Ectodermal cell (in vitro differentiated cells): ENCODE data around the gene ZSWIM6.

Experiments used
- H3K27ac ChIP-seq: 2 replicates; pipeline ENCODE4 v1.7.0; 2013; ENCODE audit warnings: mild to moderate bottlenecking, low read depth, low read length; ENCODE audit not compliant: insufficient read depth, poor library complexity, severe bottlenecking
- H3K27me3 ChIP-seq: 2 replicates; pipeline ENCODE4 v1.7.0; 2013; ENCODE audit warnings: mild to moderate bottlenecking, low read length; ENCODE audit not compliant: insufficient read depth, control insufficient read depth, poor library complexity, severe bottlenecking
- H3K36me3 ChIP-seq: one replicate; pipeline ENCODE4 v1.7.0; 2013; ENCODE audit warnings: low read length; ENCODE audit not compliant: control insufficient read depth, insufficient read depth
- H3K4me1 ChIP-seq: one replicate; pipeline ENCODE4 v1.7.0; 2013; ENCODE audit warnings: low read length; ENCODE audit not compliant: control insufficient read depth, insufficient read depth
- H3K4me3 ChIP-seq: 2 replicates; pipeline ENCODE4 v1.7.0; 2013; ENCODE audit warnings: low read depth, low read length, control low read depth; ENCODE audit not compliant: insufficient read depth
- H3K9me3 ChIP-seq: 2 replicates; pipeline ENCODE4 v1.7.0; 2013; ENCODE audit warnings: mild to moderate bottlenecking, low read length, moderate library complexity; ENCODE audit not compliant: control insufficient read depth
- WGBS, 2 experiments: methylation state at CpG; one replicate each; pipeline ENCODE4 v1.1.7; 2013; ENCODE audit warnings: missing lambda C conversion rate in 2 of 2; 5-methylcytosine and 5-hydroxymethylcytosine counted together

The ZSWIM6 gene

GRCh38 chr5:61523997-61524396 is 191.9 kb downstream of the ZSWIM6 start:
- no peak overlapping the region for H3K4me3 ChIP-seq
- WGBS, 2 experiments: 88 to 91% methylated on average over 2 to 3 of the region's 3 CpGs

DNA sequence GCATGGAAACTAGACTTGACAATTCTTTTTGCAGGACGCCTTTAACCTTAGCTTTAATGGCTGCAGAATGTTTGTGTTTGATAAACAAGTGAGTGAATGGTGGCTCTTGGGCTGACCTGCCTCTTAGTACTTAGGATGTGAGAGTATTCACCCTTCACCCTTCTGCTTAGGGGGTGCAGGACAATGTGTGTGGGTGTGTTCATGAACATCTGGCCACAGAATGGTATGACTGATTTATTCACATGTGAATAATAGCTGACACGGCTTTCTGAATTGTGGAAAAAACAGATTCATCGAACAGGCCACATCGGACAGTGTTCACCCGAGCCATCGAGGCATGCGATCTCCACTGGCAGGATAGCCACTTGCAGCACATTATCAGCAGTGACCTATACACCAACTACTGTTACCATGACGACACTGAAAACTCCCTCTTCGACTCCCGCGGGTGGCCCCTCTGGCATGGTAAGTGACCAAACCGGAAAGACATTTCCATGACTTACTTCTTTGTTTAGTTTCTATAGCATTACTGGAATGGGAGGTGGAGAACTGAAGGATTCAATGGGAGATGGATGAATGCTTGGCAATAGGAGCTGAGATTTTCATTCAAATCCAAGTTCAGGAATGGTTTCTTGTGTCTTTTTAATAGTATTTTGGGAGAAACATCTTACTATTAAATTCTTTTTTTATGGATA is 193.6 kb downstream of the ZSWIM6 start:
- no peaks in the 10 kb centered on the region for H3K27me3 ChIP-seq
- peaks cover 8% of the 10 kb centered on the region for H3K36me3 ChIP-seq
- H3K27ac ChIP-seq: peak overlapping the region; percentile 61
- no peaks in the 10 kb centered on the region for H3K4me1 ChIP-seq
- WGBS, 2 experiments: 90 to 93% methylated on average over 12 of the region's 12 CpGs
- H3K9me3 ChIP-seq: no peaks in the 10 kb centered on the region
- no peak overlapping the region for H3K4me3 ChIP-seq

More at GRCh38 chr5:61523997-61524396, 191.9 kb downstream of the ZSWIM6 start:
- peaks cover 4% of the 10 kb centered on the region for H3K36me3 ChIP-seq
- H3K27ac ChIP-seq: no peak overlapping the region
- H3K9me3 ChIP-seq: no peaks in the 10 kb centered on the region
- H3K4me1 ChIP-seq: no peaks in the 10 kb centered on the region
- no peaks in the 10 kb centered on the region for H3K27me3 ChIP-seq

- Histone ChIP-seq H3K27ac (peak overlapping the region; percentile 12), H3K9me3 (no peaks in the 10 kb centered on the region), H3K36me3 (peaks cover 8% of the 10 kb centered on the region), H3K4me3 (no peak overlapping the region), H3K27me3 (no peaks in the 10 kb centered on the region), H3K4me1 (no peaks in the 10 kb centered on the region)
- 95 to 96% methylated on average over 5 of the region's 5 CpGs for WGBS, 2 experiments
Observed at GRCh38 chr5:61526207-61526519, 194.1 kb downstream of the ZSWIM6 start.

- no peak overlapping the region for H3K4me3 ChIP-seq
- no peak overlapping the region for H3K27ac ChIP-seq
- H3K36me3 ChIP-seq: peaks cover 24% of the 10 kb centered on the region
- H3K4me1 ChIP-seq: no peaks in the 10 kb centered on the region
- no peaks in the 10 kb centered on the region for H3K9me3 ChIP-seq
- 97 to 98% methylated on average over 4 of the region's 4 CpGs for WGBS, 2 experiments
- no peaks in the 10 kb centered on the region for H3K27me3 ChIP-seq
Observed at GRCh38 chr5:61532983-61533382, 200.9 kb downstream of the ZSWIM6 start.

- no peaks in the 10 kb centered on the region for H3K4me1 ChIP-seq
- H3K27ac ChIP-seq: no peak overlapping the region
- H3K27me3 ChIP-seq: no peaks in the 10 kb centered on the region
- peaks cover 37% of the 10 kb centered on the region for H3K36me3 ChIP-seq
- 93 to 96% methylated on average over 4 of the region's 5 CpGs for WGBS, 2 experiments
- no peaks in the 10 kb centered on the region for H3K9me3 ChIP-seq
- no peak overlapping the region for H3K4me3 ChIP-seq
Observed at GRCh38 chr5:61534481-61535267, 202.6 kb downstream of the ZSWIM6 start.

GRCh38 chr5:61535828-61536227 is 203.8 kb downstream of the ZSWIM6 start:
- no peaks in the 10 kb centered on the region for H3K9me3 ChIP-seq
- 96 to 97% methylated on average over 6 to 7 of the region's 7 CpGs for WGBS, 2 experiments
- no peak overlapping the region for H3K27ac ChIP-seq
- H3K4me1 ChIP-seq: no peaks in the 10 kb centered on the region
- H3K27me3 ChIP-seq: no peaks in the 10 kb centered on the region
- H3K4me3 ChIP-seq: no peak overlapping the region
- H3K36me3 ChIP-seq: peaks cover 33% of the 10 kb centered on the region

DNA sequence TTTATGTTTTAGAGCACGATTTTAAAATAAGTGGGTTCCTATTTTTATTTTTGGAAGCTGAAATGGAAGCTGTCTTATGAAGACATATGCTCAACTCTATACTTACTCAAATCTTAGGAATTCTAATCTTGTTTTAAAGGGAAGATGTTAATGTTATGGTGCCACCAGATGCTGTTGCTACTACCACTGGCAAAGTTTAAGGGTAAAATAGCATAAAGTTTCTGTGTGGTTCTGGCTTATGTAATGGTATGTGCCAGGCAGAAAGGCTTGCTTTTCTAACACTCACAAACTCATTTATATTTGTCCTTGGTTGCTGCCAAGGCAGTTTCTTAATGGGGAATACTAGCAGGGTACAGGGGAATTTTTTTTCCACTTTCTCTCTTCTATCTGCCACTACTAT is 204.9 kb downstream of the ZSWIM6 start:
- Histone ChIP-seq H3K27me3 (no peaks in the 10 kb centered on the region), H3K4me1 (no peaks in the 10 kb centered on the region), H3K4me3 (no peak overlapping the region), H3K9me3 (no peaks in the 10 kb centered on the region), H3K27ac (no peak overlapping the region), H3K36me3 (peaks cover 36% of the 10 kb centered on the region)
- 80% methylated on average over 1 of the region's 1 CpG; no CpG with 5 or more reads in 1 of the 2 experiments for WGBS, 2 experiments

GRCh38 chr5:61538722-61539501 is 206.9 kb downstream of the ZSWIM6 start:
- H3K36me3 ChIP-seq: peaks cover 52% of the 10 kb centered on the region
- peaks cover 3% of the 10 kb centered on the region for H3K9me3 ChIP-seq
- H3K27ac ChIP-seq: no peak overlapping the region
- 88 to 97% methylated on average over 5 of the region's 5 CpGs for WGBS, 2 experiments
- H3K27me3 ChIP-seq: no peaks in the 10 kb centered on the region
- no peaks in the 10 kb centered on the region for H3K4me1 ChIP-seq
- H3K4me3 ChIP-seq: no peak overlapping the region

DNA sequence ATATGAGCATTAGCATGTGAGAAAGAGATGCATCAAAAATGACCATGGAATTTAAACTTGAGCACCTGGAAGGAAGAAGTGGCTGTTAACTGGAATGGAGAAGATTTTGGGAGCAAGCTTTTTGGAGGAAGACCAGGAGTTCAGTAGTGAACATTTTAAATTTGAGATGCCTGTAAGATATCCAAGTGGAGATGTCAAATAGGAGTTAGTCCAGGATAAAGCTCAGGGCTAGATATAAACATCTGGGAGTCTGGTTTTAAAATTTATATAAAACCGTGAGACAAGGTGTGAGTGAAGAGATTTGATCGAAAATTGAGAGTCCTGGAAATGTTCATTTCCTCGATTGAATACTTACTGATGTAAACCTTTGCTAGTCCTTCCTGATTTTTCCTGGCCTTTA is 217.5 kb downstream of the ZSWIM6 start:
- H3K4me3 ChIP-seq: no peak overlapping the region
- WGBS, 2 experiments: 92 to 95% methylated on average over 3 of the region's 3 CpGs
- no peaks in the 10 kb centered on the region for H3K36me3 ChIP-seq
- H3K27me3 ChIP-seq: no peaks in the 10 kb centered on the region
- no peak overlapping the region for H3K27ac ChIP-seq
- no peaks in the 10 kb centered on the region for H3K9me3 ChIP-seq
- no peaks in the 10 kb centered on the region for H3K4me1 ChIP-seq
